AG08395 (cell line): Measurements from ENCODE around the gene OR6Y1.

ENCODE experiments used
- DNase-seq: peaks from one replicate; pipeline ENCODE4 v3.0.0; 2012; ENCODE audit warnings: mixed read lengths, low spot score

The OR6Y1 gene

DNA sequence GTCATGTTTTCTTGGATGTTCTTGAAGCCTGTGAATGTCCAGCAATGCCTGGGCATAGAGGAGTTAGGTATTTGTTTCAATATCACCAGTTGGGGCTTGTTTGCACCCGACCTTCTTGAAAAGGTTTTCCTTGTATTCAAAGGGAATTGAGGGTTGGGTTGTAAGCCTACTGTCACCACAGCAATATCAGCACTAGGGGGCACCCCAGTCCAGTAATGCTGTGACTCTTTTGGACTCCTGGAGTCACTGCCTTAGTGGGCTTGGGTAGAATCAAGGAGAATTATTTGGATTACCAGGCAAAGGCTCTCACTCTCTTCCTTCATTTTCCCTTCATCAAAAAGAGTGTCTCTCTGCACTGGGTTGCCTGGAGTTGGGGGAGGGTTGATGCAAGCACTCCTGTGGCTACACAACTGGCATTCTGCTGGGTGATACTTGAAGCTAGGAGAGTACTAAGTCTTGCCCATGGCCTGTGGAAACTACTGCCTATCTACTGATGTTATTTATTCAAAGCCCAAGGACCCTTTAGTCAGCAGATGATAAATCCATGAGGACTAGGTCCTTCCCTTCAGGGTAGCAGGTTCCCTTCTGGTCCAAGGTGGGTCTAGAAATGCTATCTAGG, 47.7 kb downstream of the OR6Y1 start:
- DNase-seq = no peak

- DNase-seq = no peak
Observed at GRCh38 chr1:158496374-158496773, 57.8 kb downstream of the OR6Y1 start.

DNA sequence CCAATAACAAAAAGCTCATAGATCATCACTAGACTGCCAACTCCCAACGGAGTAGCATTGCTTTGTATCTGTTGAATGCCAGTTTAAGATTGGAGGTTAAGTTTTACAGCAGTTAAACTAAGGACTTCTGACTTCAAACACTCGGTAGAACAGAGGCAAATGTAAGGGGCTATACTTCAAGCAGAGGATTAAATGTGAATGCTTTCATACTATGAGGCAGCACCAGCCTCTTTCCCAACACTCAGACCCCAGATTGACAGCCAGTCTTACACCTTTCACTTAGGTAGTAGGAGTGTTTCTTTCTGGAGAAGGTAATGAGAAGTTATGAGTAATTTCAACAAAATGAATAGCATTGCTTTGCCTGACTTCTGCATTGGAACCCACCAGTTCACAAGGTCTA, 59.4 kb downstream of the OR6Y1 start:
- DNase-seq = no peak
